Omental fat pad (tissue), 4 donors: ENCODE measurements around the gene HMOX1. TPM values are rescaled to one million over a fixed set of nuclear protein-coding genes. Genes with fewer than 3 reads are reported as not detected.

Experiments
- ATAC-seq: fragments of 150-250 bp; one replicate; pipeline ENCODE4 v1.9.1; 2016; ENCODE audit warnings: mild to moderate bottlenecking, moderate library complexity; ENCODE audit not compliant: low FRiP score
- DNase-seq: peaks from one replicate; pipeline ENCODE4 v3.0.0-alpha.2; 2019; ENCODE audit warnings: low spot score
- CTCF ChIP-seq, 3 donors: fragments of 450-650 bp; IDR thresholded peaks; one replicate each; pipeline ENCODE4 v1.5.1; 2016 to 2017; ENCODE audit warnings: antibody characterized with exemption in 3 of 3, mild to moderate bottlenecking in 3 of 3, moderate library complexity in 2 of 3
- total RNA-seq, 4 donors: library from RNA; depleted of rRNA; stranded (reverse); fragments of >200 nt; gene quantifications; one replicate each; pipeline ENCODE4 v1.1.0, GENCODE V29; 2016

Gene HMOX1
- total RNA-seq, 4 donors from 2014 or later = 32.8 to 625 (median 159) TPM

- ATAC-seq = no peak
- no peak for DNase-seq
- TF ChIP-seq CTCF (IDR thresholded peaks at IDR 0.05) = no peak
Measured at GRCh38 chr22:35373781-35374180, 7.1 kb upstream of the HMOX1 start.

GRCh38 chr22:35375031-35375430, 5.9 kb upstream of the HMOX1 start:
- no peak for ATAC-seq
- no peak for TF ChIP-seq CTCF (IDR thresholded peaks at IDR 0.05)

GRCh38 chr22:35375526-35375925, 5.4 kb upstream of the HMOX1 start:
- ATAC-seq (no peak), DNase-seq (no peak)
- TF ChIP-seq CTCF (IDR thresholded peaks at IDR 0.05) = no peak

More at GRCh38 chr22:35375031-35375430, 5.9 kb upstream of the HMOX1 start:
- DNase-seq = no peak

- TF ChIP-seq CTCF (IDR thresholded peaks at IDR 0.05) = no peak
- ATAC-seq = peak; percentile 76
Measured at GRCh38 chr22:35376728-35377472, 4.0 kb upstream of the HMOX1 start.

GRCh38 chr22:35377735-35378134, 3.2 kb upstream of the HMOX1 start:
- TF ChIP-seq CTCF (IDR thresholded peaks at IDR 0.05) = no peak
- ATAC-seq (no peak), DNase-seq (no peak)

More at GRCh38 chr22:35376728-35377472, 4.0 kb upstream of the HMOX1 start:
- DNase-seq = peak; percentile 88

GRCh38 chr22:35378621-35379020, 2.3 kb upstream of the HMOX1 start:
- DNase-seq (no peak), ATAC-seq (no peak)
- TF ChIP-seq CTCF (IDR thresholded peaks at IDR 0.05) = no peak
